DOHH2 (cell line): Measurements from ENCODE around the gene HDAC8.

Source experiments
- EZH2phosphoT487 ChIP-seq: fragments of 200-600 bp; sonication (generic); IDR thresholded peaks from 2 replicates; pipeline ENCODE4 v1.6.1; 2017; ENCODE audit warnings: borderline replicate concordance, mild to moderate bottlenecking, antibody characterized with exemption, low read length, moderate library complexity, mixed read lengths
- TF ChIP-seq, protein P1 (sequence below): fragments of 200-600 bp; sonication (generic); IDR thresholded peaks from one replicate; pipeline ENCODE4 v1.5.1; 2014; ENCODE audit warnings: antibody characterized with exemption, mild to moderate bottlenecking, low read depth, low read length; ENCODE audit not compliant: poor library complexity, severe bottlenecking

DNA sequence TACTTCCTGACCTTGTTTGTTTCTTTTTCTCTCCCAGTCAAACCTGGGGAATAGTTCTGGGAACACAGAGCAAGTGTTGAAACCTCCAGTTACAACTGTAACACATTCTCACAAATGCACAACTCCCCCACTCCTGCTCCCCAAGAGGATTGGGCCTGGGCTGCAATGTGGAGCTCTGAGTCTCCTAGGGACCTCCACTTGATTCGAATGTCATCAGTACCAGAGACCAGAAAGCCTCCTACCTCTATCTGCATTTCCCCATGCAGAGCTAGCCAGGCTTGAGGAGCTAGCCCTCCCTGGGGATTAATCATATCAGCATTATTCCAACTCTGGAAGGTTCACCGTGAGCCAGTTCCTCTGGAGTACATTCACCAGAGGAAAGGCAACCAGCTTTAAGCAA lies 225.3 kb downstream of the HDAC8 start:
- TF ChIP-seq, protein P1, sequence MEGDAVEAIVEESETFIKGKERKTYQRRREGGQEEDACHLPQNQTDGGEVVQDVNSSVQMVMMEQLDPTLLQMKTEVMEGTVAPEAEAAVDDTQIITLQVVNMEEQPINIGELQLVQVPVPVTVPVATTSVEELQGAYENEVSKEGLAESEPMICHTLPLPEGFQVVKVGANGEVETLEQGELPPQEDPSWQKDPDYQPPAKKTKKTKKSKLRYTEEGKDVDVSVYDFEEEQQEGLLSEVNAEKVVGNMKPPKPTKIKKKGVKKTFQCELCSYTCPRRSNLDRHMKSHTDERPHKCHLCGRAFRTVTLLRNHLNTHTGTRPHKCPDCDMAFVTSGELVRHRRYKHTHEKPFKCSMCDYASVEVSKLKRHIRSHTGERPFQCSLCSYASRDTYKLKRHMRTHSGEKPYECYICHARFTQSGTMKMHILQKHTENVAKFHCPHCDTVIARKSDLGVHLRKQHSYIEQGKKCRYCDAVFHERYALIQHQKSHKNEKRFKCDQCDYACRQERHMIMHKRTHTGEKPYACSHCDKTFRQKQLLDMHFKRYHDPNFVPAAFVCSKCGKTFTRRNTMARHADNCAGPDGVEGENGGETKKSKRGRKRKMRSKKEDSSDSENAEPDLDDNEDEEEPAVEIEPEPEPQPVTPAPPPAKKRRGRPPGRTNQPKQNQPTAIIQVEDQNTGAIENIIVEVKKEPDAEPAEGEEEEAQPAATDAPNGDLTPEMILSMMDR, result no peak
- TF ChIP-seq EZH2phosphoT487, result no peak
